Activated T-cell treated with anti-CD3 and anti-CD28 coated beads for 4 hours (primary cell): ENCODE data around the gene PKDREJ.

Experiments
- DNase-seq: peaks from one replicate; pipeline ENCODE4 v3.0.0-alpha.2; 2020

PKDREJ gene

DNA sequence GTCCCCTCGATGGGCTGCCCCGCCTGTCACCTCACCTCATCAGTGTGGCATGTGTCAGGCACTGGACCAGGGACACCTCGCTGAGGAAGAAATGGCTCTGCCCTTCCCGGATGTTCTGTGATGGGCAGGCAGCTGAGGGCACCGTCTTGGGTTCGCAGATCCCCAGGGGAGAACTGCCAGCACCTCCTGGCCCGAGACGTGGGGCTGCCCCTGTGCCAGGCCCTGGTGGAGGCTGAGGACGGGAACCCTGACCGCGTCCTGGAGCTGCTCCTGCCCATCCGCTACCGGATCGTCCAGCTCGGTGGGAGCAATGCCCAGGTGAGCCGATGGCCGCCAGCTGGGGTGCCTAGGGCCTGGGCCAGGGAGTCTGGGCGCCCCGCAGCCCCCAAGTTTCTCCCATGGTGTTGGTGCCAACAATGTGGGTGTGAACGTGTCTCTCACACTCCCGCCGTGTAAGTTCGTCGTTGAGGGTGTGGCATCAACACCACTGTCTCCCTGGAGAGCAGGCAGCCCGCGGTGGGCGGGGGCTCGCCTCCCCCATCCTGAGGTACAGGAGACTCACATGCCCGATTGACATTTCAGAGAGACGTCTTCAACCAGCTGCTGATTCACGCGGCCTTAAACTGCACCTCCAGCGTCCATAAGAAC, 26.2 kb upstream of the PKDREJ start:
- DNase-seq = no peak

DNA sequence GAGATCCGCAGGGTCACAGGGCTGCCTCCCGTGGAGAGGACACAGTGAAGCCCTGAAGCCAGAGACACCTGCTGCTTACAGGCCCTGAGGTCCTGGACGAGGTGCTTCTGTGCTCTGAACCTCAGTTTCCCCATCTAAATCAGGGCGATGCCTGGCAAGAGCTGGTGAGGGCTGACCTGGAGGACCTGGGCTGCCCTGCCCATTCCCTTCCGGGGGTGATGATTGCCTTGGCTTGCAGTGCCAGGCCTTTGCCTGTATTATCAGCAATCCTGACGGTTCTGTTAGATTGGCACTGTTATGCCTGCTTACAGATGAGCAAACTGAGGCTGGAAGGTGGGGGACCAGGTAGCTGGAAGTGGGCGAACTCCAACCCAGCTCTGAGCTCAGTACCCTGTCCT, 25.7 kb upstream of the PKDREJ start:
- DNase-seq = no peak

DNA sequence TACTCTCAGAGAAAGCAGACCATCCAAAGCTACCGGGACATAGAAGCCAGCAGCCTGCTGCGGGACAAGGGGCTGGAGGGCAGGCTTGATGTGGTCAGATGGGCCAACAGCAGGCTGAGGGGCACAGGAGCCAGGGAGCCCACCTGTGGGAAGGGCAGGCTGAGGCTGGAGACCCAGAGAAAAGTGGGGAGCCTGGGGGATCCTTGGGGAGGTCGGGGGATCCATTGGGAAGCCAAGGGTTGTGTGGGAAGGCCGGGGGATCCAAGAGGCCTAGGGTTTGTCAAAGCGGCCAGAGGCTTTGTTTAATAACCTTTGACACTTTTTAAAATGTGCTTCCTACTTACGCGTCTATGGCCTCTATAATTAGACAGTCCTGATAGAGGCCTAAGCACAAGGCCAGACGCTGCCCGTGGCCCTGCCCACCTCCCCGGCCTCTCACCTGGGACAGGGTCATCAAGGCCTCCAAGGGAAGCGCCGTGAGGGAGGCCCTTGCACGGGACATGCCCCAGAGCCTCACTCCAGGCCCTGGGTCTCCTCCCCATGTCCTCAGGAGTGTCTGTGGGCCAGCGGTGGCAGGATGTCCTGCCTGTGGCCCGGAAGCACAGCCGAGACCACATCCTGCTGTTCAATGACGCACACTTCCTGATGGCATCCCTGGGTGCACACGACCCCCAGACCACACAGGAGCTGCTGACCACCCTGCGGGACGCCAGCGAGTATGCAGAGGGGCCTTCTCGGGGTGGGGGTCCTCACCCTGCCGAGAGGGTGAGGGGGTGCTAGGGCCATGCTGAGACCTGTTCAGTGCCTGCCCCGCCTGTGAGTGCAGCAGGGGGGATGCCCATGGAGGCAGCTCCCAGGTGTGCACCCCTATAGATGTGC, 25.0 kb upstream of the PKDREJ start:
- DNase-seq = no peak

GRCh38 chr22:46286941-46287872, 24.1 kb upstream of the PKDREJ start:
- DNase-seq = no peak

- DNase-seq = no peak
These were observed 22.9 kb upstream of the PKDREJ start for GRCh38 chr22:46286006-46286405.

- no peak for DNase-seq
These were observed 18.9 kb upstream of the PKDREJ start for GRCh38 chr22:46281866-46282678.

GRCh38 chr22:46280999-46281623, 18.0 kb upstream of the PKDREJ start:
- no peak for DNase-seq

DNA sequence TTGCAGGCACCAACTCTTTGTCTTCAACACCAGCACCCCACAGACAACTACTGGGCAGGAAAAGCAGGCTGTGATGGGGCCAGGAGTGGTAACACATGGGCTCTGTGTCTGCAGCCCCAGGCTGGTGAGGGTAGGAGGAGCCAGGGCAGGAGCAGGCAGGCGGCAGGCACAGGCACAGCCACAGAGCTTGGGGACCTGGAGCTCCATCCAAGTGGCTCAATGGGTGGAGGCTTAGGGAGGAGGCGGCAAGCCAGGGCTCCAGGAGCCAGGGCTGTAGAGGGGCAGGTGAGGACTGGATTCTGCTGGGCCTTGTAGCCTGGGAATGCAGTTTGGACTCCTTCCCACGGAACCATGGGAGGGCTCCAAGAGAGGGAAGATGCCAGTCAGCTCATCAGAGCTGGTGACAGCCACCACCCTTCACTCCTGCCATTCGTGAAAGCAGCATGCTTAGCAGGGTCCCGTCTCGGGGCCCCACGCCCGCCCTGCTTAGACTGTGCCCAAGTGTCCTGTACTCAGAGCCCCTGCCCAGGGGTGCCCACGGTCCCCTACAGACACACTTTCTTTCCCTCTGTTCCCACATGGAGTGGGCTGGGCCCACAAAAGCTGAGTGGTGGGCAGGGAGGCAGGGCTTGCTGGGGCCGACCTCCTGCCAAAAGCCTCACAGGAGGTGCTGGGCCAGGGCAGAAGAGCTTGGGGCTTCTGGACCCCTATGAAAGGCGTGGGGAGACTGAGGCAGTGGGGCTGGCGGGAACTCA, 17.1 kb upstream of the PKDREJ start:
- DNase-seq = no peak

DNA sequence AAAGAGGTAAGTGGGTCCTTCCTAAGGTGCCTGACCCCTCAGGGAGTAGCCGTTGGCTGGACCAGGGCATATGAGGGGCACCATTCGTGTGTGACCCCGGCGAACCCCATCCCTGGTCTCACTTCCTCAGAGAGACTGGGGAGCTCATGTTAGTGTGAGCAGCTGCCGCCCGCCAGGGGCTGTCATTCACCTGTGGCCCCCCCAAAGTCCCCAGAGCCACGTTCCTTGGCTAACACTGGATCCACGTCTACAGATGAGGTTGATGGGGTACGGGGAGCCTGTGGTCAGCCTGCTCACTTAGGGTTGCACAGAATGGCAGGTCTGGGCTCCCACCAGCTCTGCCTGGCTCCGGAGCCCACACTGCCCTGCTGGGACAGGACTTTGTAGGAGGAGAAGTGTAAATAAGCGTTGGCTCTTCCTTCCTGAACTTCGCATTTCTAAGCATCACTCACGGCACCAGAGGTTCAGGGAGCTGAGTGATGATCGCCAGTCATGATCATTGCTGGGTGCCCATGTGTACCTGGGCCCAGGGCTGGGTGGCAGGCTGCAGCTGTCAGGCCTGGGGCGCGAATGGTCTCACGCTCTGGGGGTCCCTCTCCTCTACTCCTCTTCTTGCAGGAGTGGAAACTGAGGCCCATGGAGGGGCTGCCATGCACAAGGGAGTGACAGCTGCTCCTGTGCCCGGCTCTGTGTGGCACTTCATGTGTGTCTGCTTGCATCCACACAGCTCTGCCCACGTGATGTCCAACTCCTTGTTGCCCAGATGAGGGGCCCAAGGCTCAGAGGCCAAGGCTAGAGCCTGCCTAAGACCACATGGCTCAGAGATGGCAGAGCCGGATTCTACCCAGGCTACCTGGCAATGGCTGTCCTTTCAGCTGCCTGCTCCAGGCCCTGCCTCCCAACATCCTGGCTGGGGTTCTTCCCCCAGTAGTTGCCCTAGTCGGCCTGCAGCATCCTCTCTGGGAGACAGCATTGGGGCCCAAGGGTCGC, 15.8 kb upstream of the PKDREJ start:
- DNase-seq = no peak

DNA sequence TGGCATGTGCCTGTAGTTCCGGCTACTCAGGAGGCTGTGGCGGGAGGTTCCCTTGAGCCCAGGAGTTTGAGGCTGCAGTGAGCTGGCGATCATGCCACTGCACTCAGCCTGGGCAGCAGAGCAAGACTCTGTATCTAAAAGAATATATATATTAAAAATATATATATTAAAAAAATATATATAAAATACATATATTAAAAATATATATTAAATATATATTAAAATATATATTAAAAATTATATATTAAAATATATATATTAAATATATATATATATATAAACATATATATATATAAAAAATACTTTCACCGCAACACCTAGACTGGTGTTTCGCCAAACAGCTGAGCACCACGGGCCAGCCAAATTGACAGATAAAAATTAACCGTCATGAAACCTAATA, 13.4 kb upstream of the PKDREJ start:
- DNase-seq = no peak

GRCh38 chr22:46275455-46276122, 12.4 kb upstream of the PKDREJ start:
- DNase-seq = no peak

DNA sequence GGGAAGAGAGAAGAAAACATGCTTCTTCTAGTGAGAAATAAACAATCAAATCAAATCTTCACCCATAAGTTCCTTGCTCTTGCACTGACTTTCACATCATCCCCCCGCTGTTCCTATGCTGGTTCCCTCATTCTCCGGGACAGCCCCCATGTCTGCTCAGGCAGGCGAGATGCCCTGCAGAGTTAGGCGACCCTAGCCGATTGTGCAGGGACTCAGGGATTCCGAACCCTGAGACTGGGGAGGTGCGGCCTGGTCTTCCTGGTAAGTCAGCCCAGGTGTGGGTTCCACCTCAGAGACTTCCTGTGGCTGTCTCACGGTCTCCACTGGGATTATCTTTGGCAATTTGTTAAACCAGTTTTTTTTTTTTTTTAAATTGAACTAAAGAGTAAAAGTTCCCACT, 11.2 kb upstream of the PKDREJ start:
- DNase-seq = no peak

DNA sequence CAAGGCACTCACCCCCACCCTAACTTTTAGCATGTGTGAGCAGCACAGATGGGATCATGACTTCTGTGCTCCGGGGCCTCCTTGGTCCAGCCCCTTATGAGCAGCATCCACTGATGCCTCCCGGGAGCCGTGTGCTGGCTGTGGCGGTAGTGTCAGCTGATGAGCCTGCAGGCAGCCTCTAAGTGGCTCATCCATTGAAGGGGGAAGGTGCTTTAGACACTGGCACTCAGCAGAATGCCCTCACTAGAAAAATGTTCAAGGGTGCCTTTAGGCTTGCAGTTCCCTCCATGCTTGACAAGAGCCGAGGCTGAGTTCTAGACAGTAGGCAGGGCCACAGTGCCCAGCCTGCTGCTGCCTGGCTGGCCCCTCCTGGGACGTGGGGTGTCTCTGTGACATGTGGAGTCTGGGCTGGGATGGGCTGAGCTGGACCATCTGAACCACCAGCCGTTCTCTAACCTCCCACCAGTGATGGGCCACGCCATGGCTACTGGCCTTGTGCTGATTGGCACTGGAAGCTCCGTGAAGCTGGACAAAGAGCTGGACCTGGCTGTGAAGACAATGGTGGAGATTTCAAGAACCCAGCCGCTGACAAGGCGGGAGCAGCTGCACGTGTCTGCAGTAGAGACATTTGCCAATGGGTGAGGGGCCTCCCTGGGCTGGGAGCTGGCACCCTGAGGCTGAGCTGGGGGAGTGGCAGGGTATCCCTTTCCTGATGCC, 10.4 kb upstream of the PKDREJ start:
- no peak for DNase-seq

- DNase-seq = no peak
These were observed 9.8 kb upstream of the PKDREJ start for GRCh38 chr22:46272762-46273431.

DNA sequence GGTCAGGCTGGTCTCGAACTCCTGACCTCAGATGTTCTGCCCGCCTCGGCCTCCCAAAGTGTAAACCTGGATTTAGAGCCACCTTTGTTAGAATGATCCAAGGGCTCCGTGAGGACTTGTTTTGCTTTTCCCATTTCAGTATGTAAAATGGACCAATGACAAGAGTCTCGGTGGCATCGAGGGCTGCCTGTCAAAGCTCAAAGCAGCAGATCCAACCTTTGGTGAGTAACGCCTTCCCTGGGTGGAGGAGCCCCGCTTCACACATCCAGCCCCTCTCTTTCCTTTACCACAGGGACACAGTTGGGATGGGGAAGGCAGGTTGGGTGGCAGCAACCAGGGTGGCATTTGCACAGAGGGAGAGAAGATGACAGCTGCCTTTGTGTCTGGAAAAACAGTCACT, 9.1 kb upstream of the PKDREJ start:
- DNase-seq = no peak

DNA sequence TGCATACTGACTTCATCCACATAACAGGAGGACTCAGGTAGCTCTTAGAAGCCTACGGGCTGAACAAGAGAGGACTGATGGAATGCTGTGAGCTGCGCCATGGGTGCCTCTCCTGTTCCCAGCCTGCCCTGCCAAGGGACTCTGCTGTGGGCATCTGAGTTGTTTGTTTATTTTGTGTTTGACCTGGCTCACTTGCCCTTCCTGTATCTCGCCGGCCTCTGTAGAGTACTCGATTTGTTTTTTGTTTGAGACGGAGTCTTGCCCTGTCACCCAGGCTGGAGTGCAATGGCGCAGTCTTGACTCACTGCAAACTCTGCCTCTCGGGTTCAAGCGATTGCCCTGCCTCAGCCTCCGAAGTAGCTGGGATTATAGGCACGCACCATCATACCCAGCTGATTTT, 6.4 kb upstream of the PKDREJ start:
- DNase-seq = no peak

DNA sequence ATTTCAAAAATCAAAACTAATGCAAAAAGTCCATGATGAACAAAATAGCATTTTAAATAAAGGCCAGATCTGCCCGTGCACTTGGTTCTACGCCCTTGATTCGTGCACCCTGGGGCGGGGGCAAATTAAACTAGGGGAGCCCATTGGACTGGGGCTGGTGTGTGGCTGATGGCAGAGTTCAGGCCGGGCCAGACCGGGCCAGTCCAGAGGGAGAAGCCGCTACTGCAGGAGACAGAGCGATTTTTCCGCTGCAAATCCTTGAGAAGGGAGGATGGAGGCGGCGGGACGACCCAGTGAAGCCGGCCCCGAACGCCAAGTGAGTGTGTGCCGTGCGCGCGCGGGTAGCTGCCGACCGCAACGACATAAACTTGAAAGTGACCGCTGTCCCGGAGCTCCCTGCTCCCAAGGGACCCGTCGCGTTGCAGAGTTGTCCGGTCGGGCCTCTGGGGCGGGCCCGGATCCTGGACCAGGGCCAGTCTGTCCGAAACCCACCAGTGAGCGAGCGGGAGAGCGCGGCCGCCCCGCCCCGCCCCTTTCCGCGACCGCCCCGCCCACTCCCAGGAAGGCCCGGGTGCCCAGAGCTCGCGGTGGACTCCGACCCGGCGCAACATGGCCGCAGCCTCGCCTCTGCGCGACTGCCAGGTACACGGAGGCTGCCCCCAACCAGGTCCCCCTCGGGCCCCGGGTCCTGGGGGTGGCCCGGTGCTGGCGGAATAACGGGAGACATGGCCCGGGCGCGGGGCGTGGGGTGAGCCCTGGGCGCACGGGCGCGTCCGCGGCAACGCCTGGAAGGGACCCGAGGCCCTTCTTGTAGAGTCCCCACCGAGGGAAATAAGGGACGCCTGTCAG, 4.5 kb upstream of the PKDREJ start, which contains the start of gene TTC38:
TSS of gene TTC38 (plus strand) at position 578 of the 849 bp plus-strand sequence. CDS start at position 610, 32 bp downstream.
- DNase-seq = peak; percentile 23
